GM21528 (cell line): ENCODE data around the gene RAVER2.
"Not testable (repeated sequence)": the region's sequence is repeated elsewhere in the genome, so short reads cannot be mapped to it uniquely, and the experiment has no call there.

Experiments used
- ATAC-seq: cut with Tn5 transposase; IDR thresholded peaks from one replicate; pipeline ENCODE4 v1.9.1; 2021; ENCODE audit warnings: mild to moderate bottlenecking, moderate library complexity; ENCODE audit not compliant: unreplicated experiment, low FRiP score

Gene RAVER2, protein sequence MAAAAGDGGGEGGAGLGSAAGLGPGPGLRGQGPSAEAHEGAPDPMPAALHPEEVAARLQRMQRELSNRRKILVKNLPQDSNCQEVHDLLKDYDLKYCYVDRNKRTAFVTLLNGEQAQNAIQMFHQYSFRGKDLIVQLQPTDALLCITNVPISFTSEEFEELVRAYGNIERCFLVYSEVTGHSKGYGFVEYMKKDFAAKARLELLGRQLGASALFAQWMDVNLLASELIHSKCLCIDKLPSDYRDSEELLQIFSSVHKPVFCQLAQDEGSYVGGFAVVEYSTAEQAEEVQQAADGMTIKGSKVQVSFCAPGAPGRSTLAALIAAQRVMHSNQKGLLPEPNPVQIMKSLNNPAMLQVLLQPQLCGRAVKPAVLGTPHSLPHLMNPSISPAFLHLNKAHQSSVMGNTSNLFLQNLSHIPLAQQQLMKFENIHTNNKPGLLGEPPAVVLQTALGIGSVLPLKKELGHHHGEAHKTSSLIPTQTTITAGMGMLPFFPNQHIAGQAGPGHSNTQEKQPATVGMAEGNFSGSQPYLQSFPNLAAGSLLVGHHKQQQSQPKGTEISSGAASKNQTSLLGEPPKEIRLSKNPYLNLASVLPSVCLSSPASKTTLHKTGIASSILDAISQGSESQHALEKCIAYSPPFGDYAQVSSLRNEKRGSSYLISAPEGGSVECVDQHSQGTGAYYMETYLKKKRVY

GRCh38 chr1:64744492-64745180 lies at the start of gene RAVER2:
RAVER2 (plus strand) TSS chr1:64745075; CDS start chr1:64745173, 98 bp downstream.
- peak; percentile 67 for ATAC-seq

DNA sequence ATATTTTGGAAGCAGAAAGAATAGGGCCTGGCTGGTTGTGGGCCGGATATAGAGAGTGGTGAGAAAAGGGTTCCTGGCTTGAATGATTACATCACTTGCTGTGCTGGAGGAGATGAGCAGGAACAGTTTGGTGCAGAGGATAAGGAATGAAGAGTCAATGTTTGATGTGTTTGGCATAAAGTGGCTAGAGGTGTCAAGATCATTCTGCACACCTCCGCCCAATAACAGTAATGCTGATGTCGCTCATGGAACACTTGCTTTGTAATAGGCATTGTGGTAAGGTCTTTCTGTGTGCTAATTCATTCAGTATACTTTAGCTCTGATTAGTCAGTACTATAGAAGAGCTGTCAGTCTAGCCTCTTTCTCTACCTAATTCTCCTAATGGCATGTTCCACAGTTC lies 48.0 kb upstream of the RAVER2 start:
- ATAC-seq, result no peak

DNA sequence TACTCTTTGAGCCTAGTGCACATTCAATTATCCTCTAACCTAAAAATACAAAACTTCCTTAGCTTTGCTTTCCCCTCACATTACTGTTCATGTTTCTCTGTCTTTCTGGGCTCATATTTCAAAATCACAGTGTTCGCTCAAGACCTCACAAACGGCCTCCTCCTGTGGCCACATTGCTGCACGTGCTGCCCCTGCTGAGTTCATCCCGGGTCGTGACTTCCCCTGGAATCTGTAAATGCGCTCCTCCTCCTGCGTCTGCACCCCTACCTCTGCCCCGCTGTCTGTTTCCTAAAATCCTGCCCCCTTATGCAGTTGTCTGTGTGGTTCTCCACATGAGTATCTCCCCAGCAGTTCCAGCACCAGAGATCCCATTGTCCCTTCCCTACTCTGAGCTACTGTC lies 45.5 kb upstream of the RAVER2 start:
- ATAC-seq, result no peak

DNA sequence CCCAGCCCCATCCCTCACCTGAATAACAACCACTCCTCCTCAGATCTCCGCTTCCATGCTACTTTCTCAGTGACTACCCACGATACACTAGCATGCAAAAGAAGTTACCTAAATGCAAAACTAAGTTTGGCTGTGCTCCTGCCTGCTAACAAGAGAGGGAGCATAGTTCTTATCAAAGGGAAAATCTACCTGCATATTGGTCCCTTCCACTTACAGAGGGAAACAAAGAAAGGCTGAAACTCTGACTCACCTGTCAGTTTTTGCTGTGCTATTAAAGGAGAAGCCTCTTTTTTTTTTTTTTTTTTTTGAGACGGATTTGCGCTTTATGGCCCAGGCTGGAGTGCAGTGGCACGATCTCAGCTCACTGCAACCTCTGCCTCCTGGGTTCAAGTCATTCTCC lies 43.8 kb upstream of the RAVER2 start:
- no peak for ATAC-seq

GRCh38 chr1:64701886-64702285 lies 43.0 kb upstream of the RAVER2 start:
- ATAC-seq, result no peak

DNA sequence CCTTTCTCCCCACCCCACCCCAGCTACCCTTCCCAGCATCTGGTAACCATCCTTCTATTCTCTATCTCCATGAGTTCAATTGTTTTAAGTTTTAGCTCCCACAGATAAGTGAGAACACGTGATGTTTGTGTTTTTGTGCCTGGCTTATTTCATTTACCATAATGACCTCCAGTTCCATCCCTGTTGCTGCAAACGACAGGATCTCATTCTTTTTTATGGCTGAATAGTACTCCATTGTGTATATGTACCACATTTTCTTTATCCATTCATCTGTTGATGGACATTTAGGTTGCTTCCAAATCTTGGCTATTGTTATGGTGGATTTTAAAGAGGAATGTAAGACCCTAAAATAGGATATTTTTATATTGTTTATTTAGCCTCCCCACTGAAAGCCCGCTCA lies 42.2 kb upstream of the RAVER2 start:
- not testable (repeated sequence) for ATAC-seq

- no peak for ATAC-seq
These were observed 41.3 kb upstream of the RAVER2 start for GRCh38 chr1:64703600-64703999.

- no peak for ATAC-seq
These were observed 39.3 kb upstream of the RAVER2 start for GRCh38 chr1:64705591-64705990.

GRCh38 chr1:64711266-64711665 lies 33.6 kb upstream of the RAVER2 start:
- ATAC-seq, result no peak

DNA sequence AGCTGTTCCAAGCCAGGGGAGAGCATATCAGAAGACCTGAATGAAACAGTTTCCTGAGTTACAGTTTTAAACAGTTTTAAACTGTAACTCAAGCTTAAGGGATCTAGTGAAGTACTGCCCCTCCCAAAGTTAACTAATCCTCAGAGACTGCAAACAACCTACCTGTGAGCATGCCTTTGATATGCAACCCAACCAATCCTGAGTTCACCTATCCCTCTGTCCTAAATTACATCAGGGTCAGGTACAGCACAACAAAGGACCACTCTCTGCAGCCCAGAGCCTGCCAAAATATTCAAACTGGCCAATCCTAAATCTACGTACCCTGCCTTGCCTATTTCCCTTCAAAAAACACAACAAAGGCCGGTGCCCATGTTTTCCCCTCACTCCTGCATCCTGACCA lies 32.8 kb upstream of the RAVER2 start:
- no peak for ATAC-seq

- ATAC-seq, result no peak
These were observed 29.7 kb upstream of the RAVER2 start for GRCh38 chr1:64715186-64715585.

GRCh38 chr1:64721135-64721534 lies 23.7 kb upstream of the RAVER2 start:
- ATAC-seq, result no peak

DNA sequence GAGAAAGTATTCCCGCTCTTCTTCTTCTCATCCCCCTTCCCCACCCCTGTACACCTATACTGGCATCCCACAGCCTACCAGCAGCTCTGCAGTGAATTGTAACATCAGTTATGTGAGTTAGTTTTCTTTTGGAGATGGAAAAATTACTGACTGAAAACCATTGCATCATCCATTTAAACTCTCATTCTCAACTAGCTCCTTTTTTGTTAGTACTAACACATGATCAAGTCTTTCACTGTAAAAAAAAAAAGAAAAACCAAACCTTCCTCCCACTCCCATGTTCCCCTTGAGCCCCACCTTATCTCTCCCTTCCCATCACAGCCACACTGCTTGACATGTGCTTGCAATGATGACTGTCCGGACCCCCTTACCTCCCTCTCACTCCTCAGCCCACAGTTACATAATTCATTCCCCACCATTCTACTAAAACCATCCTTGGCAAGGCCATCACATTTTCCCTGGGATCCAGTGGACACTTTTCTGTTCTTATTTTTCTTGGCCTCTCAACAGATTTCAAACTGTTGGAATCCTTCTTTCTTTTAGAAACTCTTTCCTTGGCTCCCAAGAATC lies 23.2 kb upstream of the RAVER2 start:
- no peak for ATAC-seq

DNA sequence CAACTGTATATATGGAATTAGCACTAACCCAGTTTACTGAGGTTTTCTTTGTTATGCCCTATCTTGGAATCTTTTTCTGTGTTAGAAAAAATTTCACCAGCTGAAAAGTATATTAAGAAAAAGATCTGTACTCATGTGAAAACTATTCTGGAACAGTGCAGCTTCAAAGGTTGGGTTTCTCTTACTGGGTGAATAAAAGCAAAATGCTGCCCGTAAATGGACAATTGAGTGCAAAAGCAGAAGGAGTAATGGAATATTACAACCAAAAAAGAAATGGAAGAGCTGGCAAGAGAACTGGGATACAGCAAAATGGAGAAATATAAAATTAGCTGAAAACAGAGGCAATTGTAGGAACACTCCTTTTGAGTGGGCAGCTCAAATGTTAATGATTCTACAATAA lies 17.0 kb upstream of the RAVER2 start:
- no peak for ATAC-seq

- ATAC-seq, result no peak
These were observed 11.1 kb upstream of the RAVER2 start for GRCh38 chr1:64733581-64734286.

DNA sequence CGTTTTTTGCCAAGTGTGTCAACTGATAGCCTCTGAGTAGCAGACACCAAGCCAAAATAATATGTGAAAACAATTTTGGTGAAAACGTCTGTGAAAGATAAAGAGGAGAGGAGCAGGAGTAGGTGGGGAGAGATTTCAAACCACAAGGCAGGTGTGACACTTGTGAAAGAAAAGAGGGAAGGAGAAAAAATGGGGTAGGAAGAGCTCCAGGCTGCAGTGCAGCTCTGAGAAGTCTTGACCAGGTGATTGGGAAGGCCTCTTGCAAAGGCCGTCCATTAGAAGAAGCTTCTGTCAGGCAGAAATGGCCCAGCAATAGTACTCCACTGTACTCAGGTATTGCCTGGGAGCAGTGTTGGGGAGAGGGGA lies 10.6 kb upstream of the RAVER2 start:
- ATAC-seq, result no peak

DNA sequence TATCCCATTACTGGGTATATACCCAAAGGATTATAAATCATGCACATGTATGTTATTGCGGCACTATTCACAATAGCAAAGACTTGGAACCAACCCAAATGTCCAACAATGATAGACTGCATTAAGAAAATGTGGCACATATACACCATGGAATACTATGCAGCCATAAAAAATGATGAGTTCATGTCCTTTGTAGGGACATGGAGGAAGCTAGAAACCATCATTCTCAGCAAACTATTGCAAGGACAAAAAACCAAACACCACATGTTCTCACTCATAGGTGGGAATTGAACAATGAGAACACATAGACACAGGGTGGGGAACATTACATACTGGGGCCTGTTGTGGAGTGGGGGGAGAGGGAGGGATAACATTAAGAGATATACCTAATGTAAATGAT lies 4.2 kb upstream of the RAVER2 start:
- ATAC-seq, result not testable (repeated sequence)

DNA sequence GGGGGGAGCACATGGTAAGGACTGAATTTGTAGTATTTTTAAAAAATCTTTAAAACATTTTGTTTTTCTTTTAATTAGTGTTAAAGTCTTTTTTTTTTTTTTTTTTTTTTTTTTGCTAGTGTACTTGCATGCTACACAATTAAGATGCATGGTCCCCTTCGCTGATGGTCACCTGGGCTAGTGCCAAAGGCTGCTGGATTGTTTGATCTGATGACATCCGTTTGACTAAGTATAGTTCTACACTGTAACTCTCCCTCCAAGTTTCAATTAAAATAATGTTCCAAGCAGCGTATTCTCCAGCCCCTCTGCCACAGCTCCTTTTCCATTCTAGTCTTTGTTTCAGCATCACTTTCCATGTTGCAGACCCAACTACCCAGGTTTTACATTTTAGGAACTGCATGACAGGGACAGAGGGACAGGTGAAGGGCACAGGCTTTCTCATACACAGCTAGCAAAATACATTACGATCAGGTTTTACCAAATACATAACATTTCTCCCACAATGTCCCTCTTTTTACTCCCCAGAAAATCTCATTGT lies 852 bp upstream of the RAVER2 start:
- ATAC-seq, result no peak

- peak; percentile 21 for ATAC-seq
These were observed 508 bp downstream of the RAVER2 start for GRCh38 chr1:64745181-64745985.
